ENCODE data around the gene CDH8. TPM values are rescaled to one million over a fixed set of nuclear protein-coding genes. Genes with fewer than 3 reads are reported as not detected.
"Not testable (repeated sequence)": the region's sequence is repeated elsewhere in the genome, so short reads cannot be mapped to it uniquely, and the experiment has no call there.

CDH8 gene
- total RNA-seq, 1 donor from 2014 or later: not detected

GRCh38 chr16:61871837-61872777 lies 164.1 kb downstream of the CDH8 start:
- DNase-seq (ENCODE audit: low read depth, low spot score): no peak

DNA sequence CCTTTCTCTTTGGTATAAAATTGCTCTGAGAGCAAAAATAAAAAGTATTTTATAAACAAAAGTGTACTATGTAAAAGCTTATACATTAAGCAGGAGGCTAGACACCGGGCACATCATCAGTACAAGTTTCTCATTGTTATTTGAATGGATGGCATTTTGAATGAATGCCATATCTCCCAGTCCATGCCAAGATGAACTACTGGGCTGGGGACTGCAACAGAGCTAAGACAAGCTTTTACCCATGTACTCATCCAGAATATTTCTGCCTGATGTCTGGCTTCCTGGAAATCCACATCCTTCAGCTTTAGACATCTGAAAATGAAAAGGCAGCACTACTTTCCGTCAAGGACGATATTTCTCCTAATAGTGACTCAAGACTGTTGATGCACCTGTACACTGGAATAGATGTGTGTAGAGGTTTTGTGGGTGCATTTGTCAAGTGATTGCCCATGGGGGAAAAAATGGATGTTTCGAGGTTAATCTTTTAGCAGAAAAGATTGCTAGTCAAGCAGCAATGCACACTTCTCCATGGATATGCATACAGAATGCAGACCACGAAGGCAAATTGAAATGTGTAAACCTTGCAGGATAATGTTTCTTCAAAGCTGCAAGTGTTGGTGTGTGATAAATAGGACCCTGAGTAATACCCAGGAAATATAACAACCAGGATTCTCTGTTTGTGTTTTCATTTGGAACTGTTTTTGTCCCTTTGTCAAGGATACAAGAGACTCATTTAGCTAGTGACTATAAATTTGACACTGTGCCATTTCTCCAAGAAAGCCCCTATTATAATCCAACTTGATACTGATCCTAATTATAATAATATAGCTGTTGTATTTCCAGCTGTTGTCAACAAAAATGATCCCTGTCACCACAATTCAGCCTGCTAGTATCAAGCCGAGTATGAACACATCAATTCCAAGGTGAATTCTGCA lies 173.8 kb downstream of the CDH8 start:
- DNase-seq (ENCODE audit: low read depth, low spot score): no peak

DNA sequence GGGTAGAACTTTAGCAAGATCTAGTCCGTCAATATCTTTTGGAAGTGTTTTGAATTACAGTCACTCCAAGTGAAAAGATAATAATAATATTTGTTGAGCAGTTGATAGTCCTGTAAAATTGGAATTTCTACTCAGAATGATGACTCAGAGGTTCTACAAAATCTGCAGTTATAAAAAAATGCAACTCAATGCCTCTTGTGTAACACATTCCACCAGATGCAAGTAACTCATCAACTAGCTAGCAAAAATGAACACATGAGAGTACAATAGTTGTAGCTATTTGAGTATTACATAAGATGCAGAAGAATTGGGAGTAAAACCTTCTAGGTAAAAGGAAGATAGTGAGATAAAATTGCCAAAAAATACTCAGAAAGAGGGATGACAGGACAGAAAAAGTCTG lies 177.2 kb downstream of the CDH8 start:
- no peak for DNase-seq (ENCODE audit: low read depth, low spot score)

DNA sequence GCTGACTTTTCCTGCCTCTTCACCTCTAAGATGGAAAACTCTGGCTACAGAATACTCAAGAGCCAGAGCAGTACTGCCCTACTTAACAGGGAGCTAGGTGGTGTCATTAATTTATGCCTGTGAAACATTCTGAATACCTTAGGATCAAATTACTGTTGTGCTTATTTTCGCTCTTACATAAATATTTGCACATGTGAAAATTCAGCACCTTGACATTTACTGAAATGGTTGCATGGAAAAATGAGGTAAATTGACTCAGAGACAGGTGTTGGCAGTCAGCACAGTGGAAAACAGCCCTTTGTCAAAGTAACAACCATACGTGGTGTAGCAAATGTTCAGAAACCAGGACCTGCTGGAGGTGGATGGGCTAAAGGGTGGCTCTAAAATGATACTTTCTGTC lies 193.6 kb downstream of the CDH8 start:
- DNase-seq (ENCODE audit: low read depth, low spot score): no peak

GRCh38 chr16:61836804-61837393 lies 199.3 kb downstream of the CDH8 start:
- DNase-seq (ENCODE audit: low read depth, low spot score): no peak

DNA sequence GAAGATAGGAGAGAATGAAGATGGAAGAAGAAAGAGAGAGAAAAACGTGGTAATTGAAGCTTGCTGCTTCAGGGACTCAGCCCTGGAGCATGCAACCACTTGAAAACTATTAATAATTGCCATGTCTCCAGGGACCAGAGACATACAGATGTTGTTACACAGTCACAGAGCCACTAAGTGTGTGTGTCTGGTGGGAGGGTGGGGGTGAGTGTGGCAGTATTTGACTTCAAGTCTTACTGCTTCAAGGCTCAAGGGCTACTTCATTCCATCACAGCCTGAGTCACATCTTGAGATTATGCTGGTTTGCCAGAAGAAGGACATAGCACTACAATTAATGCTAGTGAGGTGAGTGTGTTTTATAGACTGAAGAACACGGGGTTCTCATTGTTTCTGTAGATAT lies 202.2 kb downstream of the CDH8 start:
- no peak for DNase-seq (ENCODE audit: low read depth, low spot score)

- DNase-seq (ENCODE audit: low read depth, low spot score): no peak
These were observed 204.8 kb downstream of the CDH8 start for GRCh38 chr16:61831351-61831917.

GRCh38 chr16:61829631-61830030 lies 206.6 kb downstream of the CDH8 start:
- DNase-seq (ENCODE audit: low read depth, low spot score): no peak

- DNase-seq (ENCODE audit: low read depth, low spot score): no peak
These were observed 212.9 kb downstream of the CDH8 start for GRCh38 chr16:61823326-61823725.

DNA sequence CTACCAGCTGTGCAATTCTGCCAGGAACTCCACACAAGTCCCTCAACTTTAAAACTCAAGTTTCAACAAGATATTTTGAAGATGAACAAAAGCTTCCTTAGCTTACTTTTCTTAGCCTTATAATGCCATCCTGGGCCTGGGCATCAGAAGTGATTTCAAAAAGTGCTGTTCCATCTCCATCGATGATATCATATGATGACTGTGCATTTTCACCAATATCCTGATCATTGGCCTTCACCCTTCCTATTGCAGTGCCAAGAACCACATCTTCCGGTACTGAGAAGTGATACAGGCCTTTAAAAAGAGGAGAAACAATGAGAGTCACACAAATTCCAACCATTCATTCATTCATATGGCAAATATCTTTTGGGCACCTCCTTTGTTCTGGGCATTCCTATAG lies 215.4 kb downstream of the CDH8 start:
- DNase-seq (ENCODE audit: low read depth, low spot score): no peak

- no peak for DNase-seq (ENCODE audit: low read depth, low spot score)
These were observed 215.8 kb downstream of the CDH8 start for GRCh38 chr16:61820398-61820797.

DNA sequence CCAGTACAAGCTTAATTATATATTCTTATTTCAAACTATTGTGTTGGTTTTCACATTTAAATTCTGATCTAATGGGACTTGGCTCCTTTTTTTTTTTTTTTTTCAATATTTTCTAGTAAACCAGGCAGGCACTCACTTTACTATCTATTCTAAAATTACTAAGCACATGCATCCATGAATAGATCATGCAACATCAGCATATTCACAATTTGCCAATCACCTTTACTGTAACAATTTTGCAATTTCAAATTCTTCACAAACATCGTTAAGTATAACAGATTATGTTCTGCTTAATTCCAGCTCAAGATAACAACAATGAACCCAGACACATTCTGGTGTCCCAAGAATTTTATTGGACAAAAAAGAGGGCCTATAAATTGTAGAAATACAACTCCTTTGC lies 217.4 kb downstream of the CDH8 start:
- DNase-seq (ENCODE audit: low read depth, low spot score): no peak

- DNase-seq (ENCODE audit: low read depth, low spot score): no peak
These were observed 218.5 kb downstream of the CDH8 start for GRCh38 chr16:61817583-61818278.

GRCh38 chr16:61814726-61815347 lies 221.4 kb downstream of the CDH8 start:
- no peak for DNase-seq (ENCODE audit: low read depth, low spot score)

- DNase-seq (ENCODE audit: low read depth, low spot score): no peak
These were observed 222.9 kb downstream of the CDH8 start for GRCh38 chr16:61813339-61813738.

DNA sequence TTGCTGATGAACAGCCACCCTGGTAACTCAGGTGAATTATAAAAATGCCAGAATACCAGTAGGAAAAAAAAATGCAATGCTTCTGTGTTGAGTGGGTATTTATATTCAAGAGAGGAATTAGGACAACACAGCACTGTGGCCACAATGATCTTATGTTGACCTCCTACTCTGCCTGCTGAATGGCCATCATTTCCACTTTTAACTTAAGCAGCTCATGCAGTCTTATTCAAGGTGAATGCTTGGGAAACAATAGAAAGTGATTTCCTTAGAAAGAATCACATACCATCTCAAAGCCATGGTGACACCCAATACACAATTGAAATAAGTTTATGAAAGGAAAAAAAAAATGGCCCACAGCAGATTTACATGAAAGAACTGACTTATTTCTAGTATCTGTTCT lies 224.0 kb downstream of the CDH8 start:
- no peak for DNase-seq (ENCODE audit: low read depth, low spot score)

DNA sequence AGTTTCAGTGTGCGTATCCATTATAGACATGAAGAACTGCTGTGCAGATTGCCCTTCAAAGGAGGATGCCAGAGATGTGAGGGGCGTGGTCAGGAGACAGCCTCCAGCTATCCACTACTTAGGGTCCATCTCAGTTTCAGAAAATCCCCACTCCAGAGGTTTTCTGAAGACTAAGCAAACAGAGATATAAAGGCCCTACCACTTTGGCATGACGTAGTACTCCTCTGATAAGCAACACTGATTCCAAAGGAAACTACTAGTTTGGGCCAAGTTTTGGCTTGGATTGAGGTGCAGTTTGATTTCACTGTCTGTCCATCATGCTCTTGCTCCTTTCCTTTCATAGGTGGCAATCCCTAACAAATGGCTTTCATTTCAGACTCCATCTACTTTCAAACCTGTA lies 228.7 kb downstream of the CDH8 start:
- no peak for DNase-seq (ENCODE audit: low read depth, low spot score)

DNA sequence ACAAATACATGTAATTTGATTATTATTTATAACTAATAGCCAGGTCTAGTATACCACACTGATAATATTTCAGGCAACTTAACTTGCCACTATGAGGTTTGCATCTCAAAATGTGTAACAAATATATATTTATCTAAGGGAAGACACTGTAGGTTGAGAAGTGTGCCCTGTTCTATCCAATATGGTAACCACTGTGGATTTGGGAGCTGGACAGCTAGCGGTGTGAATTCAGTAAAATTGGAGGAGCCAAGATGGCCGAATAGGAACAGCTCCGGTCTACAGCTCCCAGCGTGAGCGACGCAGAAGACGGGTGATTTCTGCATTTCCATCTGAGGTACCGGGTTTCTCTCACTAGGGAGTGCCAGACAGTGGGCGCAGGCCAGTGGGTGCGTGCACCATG lies 235.0 kb downstream of the CDH8 start:
- DNase-seq (ENCODE audit: low read depth, low spot score): not testable (repeated sequence)

DNA sequence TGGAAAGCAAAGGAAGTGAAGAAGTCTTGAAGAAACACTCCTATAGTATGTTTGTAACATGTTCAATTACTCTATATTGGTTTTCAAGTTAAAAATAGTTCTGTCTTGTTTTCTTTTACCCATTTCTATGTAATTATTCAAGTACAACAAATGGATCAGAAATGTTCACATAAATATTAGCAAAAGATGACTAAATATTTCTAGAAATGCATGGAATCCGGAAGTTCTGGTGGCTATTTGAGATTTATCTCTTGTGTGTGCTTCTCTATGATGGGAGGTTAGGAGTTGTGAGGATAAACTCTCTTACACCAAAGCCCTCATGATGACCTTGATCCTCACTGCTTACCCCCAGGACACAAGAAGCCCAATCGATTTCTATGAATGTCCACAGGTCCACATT lies 237.5 kb downstream of the CDH8 start:
- no peak for DNase-seq (ENCODE audit: low read depth, low spot score)

- no peak for DNase-seq (ENCODE audit: low read depth, low spot score)
These were observed 238.2 kb downstream of the CDH8 start for GRCh38 chr16:61797961-61798507.

Data from pulmonary artery endothelial cell (primary cell).